Loucy (cell line): ENCODE measurements around the gene SH3TC2.
A peak's percentile ranks its signal among the peaks of the same experiment; 100 is the strongest.

ENCODE experiments used
- H2AFZ ChIP-seq: fragments of 200-600 bp; sonication (generic); 2 replicates; pipeline ENCODE4 v1.6.0; 2016; ENCODE audit warnings: antibody characterized with exemption, mild to moderate bottlenecking, low read length, moderate library complexity
- H3F3A ChIP-seq: fragments of 200-600 bp; 2 replicates; pipeline ENCODE4 v1.6.0; 2016; ENCODE audit warnings: antibody characterized with exemption, low read depth, mild to moderate bottlenecking
- H3K27me3 ChIP-seq: fragments of 200-600 bp; sonication (generic); 2 replicates; pipeline ENCODE4 v1.6.1; 2014; ENCODE audit warnings: low read length, mild to moderate bottlenecking; ENCODE audit not compliant: insufficient read depth, poor library complexity, severe bottlenecking
- H3K36me3 ChIP-seq: fragments of 200-600 bp; sonication (generic); 2 replicates; pipeline ENCODE4 v1.6.1; 2016; ENCODE audit warnings: low read length; ENCODE audit not compliant: insufficient read depth
- H3K4me1 ChIP-seq: fragments of 200-600 bp; sonication (generic); 2 replicates; pipeline ENCODE4 v1.5.1; 2014; ENCODE audit warnings: low read length, mild to moderate bottlenecking; ENCODE audit not compliant: insufficient read depth, poor library complexity, severe bottlenecking
- H3K4me2 ChIP-seq: fragments of 200-600 bp; sonication (generic); 2 replicates; pipeline ENCODE4 v1.6.0; 2014; ENCODE audit warnings: antibody characterized with exemption, low read length, low read depth, mild to moderate bottlenecking; ENCODE audit not compliant: poor library complexity, severe bottlenecking
- H3K4me3 ChIP-seq: fragments of 200-600 bp; sonication (generic); 2 replicates; pipeline ENCODE4 v1.5.1; 2014; ENCODE audit warnings: low read length, mild to moderate bottlenecking, mixed read lengths; ENCODE audit not compliant: poor library complexity, severe bottlenecking
- H3K79me2 ChIP-seq: fragments of 200-600 bp; sonication (generic); 2 replicates; pipeline ENCODE4 v1.6.1; 2014; ENCODE audit warnings: low read length; ENCODE audit not compliant: insufficient read depth
- H3K9ac ChIP-seq: fragments of 200-600 bp; sonication (generic); 2 replicates; pipeline ENCODE4 v1.6.0; 2014; ENCODE audit warnings: mild to moderate bottlenecking, low read depth, low read length, moderate library complexity; ENCODE audit not compliant: poor library complexity, severe bottlenecking
- H3K9me2 ChIP-seq: fragments of 200-600 bp; sonication (generic); replicated peaks from 2 replicates; pipeline ENCODE4 v1.6.1; 2016; ENCODE audit warnings: low read depth, low read length, mixed read lengths
- H3K9me3 ChIP-seq: fragments of 200-600 bp; sonication (generic); 2 replicates; pipeline ENCODE4 v1.6.1; 2014; ENCODE audit warnings: mild to moderate bottlenecking, antibody characterized with exemption, low read length, low read depth; ENCODE audit not compliant: insufficient read depth
- H4K20me1 ChIP-seq: fragments of 200-600 bp; sonication (generic); 2 replicates; pipeline ENCODE4 v1.6.0; 2014; ENCODE audit warnings: antibody characterized with exemption, low read length, mild to moderate bottlenecking; ENCODE audit not compliant: insufficient read depth, poor library complexity, severe bottlenecking
- CTCF ChIP-seq: fragments of 200-600 bp; sonication (generic); conservative IDR thresholded peaks from 2 replicates; pipeline ENCODE4 v1.5.1; 2014; ENCODE audit warnings: mild to moderate bottlenecking, antibody characterized with exemption, low read length
- EZH2phosphoT487 ChIP-seq: fragments of 200-600 bp; IDR thresholded peaks from 2 replicates; pipeline ENCODE4 v1.6.1; 2018; ENCODE audit warnings: antibody characterized with exemption, mild to moderate bottlenecking, moderate library complexity, borderline replicate concordance

The SH3TC2 gene

DNA sequence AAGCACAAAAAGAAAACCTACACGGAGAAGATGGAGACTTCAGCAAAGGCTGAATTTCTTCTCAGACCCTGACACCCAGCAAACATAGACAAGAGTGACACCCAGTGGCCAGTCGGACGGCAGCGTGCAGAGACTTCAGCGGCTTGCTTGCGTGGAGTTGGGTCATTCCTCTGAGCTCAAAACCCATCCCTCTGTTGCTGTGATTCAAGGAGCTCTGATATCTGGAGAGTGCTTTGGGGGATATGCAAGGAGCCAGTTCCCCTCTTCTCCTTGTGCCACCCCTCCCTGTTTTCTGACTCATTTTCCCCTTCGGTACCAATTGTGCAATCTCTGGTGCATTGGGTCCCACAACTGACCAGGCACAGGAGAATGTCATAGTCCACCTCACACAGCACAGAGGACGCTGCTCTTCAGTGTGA lies 27.5 kb downstream of the SH3TC2 start:
- no peaks in the 10 kb centered on the region for H3K27me3 ChIP-seq
- H3K36me3 ChIP-seq = no peaks in the 10 kb centered on the region
- H3K9ac ChIP-seq = no peak overlapping the region
- H3K79me2 ChIP-seq = no peaks in the 10 kb centered on the region
- no peak overlapping the region for H3K4me3 ChIP-seq
- no peaks in the 10 kb centered on the region for H4K20me1 ChIP-seq
- no peaks in the 10 kb centered on the region for H3F3A ChIP-seq
- peak; percentile 93 for TF ChIP-seq CTCF
- TF ChIP-seq EZH2phosphoT487 = no peak
- H3K9me2 ChIP-seq = no peaks in the 10 kb centered on the region
- H3K4me2 ChIP-seq = no peak overlapping the region
- 0 out of 2 replicates have a peak overlapping the region, but pooled peaks have one; percentile 11 for H2AFZ ChIP-seq
- H3K4me1 ChIP-seq = peaks cover 47% of the 10 kb centered on the region
- H3K9me3 ChIP-seq = no peaks in the 10 kb centered on the region

- H3K27me3 ChIP-seq = no peaks in the 10 kb centered on the region
- H3K36me3 ChIP-seq = no peaks in the 10 kb centered on the region
- H3K9me3 ChIP-seq = no peaks in the 10 kb centered on the region
- no peaks in the 10 kb centered on the region for H3F3A ChIP-seq
- no peaks in the 10 kb centered on the region for H3K79me2 ChIP-seq
- peak overlapping the region; percentile 18 for H3K9ac ChIP-seq
- H3K4me1 ChIP-seq = peaks cover 19% of the 10 kb centered on the region
- peak overlapping the region; percentile 74 for H2AFZ ChIP-seq
- no peaks in the 10 kb centered on the region for H4K20me1 ChIP-seq
- TF ChIP-seq CTCF = no peak
- TF ChIP-seq EZH2phosphoT487 = no peak
- no peaks in the 10 kb centered on the region for H3K9me2 ChIP-seq
- no peak overlapping the region for H3K4me3 ChIP-seq
- H3K4me2 ChIP-seq = peak overlapping the region; percentile 43
Observed at GRCh38 chr5:149030838-149031397, 31.9 kb downstream of the SH3TC2 start.

- Histone ChIP-seq H2AFZ (peak overlapping the region; percentile 74), H3K27me3 (no peaks in the 10 kb centered on the region), H3K9me2 (no peaks in the 10 kb centered on the region), H3F3A (no peaks in the 10 kb centered on the region), H3K79me2 (no peaks in the 10 kb centered on the region), H3K36me3 (no peaks in the 10 kb centered on the region), H3K4me3 (no peak overlapping the region), H3K9me3 (no peaks in the 10 kb centered on the region), H4K20me1 (no peaks in the 10 kb centered on the region), H3K4me2 (peak overlapping the region; percentile 43), H3K9ac (peak overlapping the region; percentile 18), H3K4me1 (peaks cover 19% of the 10 kb centered on the region)
- TF ChIP-seq EZH2phosphoT487 = no peak
- no peak for TF ChIP-seq CTCF
Observed at GRCh38 chr5:149030392-149030791, 32.5 kb downstream of the SH3TC2 start.
